Medulla oblongata (tissue), 1 donor: ENCODE results near the gene LDLRAP1.
"Not testable (repeated sequence)": the region's sequence is repeated elsewhere in the genome, so short reads cannot be mapped to it uniquely, and the experiment has no call there.

Experiments used
- DNase-seq: peaks from one replicate; pipeline ENCODE4 v3.0.0-alpha.2; 2015; ENCODE audit errors: extremely low spot score

The LDLRAP1 gene

DNA sequence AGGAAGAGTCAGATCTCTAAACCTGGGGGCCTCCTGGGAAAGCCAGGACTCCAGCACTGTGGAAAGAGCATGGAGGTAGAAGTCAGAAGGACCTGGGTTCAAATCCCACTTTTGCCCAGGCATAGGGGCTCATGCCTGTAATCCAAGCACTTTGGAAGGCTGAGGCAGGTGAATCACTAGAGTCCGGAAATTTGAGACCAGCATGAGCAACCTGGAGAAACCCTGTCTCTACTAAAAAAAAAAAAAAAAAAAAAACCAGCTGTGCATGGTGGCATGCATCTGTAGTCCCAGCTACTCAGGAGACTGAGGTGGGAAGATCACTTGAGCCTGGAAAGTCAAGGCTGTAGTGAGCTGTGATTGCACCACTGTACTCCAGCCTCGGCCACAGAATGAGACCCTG is 31.8 kb downstream of the LDLRAP1 start:
- DNase-seq: no peak

DNA sequence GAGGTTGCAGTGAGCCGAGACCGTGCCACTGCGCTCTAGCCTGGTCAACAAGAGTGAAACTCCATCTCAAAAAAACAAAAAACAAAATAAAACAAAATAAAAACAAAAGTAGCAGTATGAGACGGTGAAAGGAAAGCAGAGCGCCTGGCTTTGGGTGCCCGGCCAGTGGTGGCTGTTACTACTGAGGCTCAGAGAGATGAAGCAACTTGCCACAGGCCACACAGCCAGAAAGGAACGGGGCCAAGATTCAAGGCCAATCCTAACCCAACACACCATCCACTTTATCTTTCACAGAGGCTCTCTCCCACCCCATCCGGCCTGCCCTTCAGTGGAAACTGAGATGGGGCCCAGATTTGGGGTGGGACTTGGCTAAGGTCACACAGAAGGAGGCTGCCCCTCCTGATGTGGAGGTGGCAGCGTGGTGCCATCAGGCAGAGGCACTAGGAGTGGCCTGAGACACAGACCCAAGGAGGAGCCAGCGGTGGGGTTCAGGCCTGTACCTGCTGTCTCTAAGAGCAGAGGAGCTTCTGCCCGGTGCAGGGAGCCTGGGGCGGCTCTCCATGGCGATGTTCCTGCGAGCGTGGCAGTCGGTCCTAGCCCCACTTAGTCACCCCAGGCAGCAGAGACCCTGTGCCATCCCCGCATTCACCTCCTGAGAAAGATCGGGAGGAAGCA is 33.2 kb downstream of the LDLRAP1 start:
- DNase-seq: no peak

DNA sequence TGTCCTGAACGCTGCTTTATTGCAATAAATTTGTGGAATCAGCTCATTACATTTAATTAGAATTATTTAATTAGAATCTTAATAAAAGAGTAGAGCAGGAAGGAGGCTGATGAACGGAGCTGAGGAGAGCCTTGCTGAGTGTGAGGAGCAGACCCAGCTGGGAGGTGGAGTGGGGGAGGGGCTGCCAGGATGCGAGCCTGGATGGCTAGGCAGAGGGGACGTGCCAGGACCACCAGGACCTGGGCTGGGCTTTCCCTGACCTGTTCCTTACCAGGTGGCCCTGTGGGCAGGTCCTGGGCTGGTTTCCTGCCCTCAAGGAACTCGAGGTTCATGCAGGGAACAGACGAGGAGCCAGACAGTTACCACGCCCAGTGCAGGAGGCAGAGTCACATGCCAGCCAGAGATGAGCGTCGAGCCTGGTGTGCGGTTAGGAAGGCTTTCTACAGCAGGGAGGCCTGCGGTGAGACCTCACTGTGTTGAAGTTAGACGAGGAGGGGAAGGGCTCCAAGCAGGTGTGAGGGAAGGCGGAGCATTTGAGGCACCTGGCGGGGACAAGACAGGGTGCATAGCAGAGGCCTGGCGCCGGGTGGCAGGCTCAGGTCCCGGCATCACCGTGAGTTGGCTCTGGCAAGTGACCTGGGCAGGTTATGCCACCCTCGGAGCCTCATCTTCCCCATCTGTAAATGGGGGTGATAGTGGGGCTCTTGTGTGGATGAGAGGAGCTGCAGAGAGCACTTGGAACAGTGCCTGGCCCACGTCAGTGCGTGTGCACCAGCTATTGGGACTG is 33.9 kb downstream of the LDLRAP1 start:
- DNase-seq: no peak

DNA sequence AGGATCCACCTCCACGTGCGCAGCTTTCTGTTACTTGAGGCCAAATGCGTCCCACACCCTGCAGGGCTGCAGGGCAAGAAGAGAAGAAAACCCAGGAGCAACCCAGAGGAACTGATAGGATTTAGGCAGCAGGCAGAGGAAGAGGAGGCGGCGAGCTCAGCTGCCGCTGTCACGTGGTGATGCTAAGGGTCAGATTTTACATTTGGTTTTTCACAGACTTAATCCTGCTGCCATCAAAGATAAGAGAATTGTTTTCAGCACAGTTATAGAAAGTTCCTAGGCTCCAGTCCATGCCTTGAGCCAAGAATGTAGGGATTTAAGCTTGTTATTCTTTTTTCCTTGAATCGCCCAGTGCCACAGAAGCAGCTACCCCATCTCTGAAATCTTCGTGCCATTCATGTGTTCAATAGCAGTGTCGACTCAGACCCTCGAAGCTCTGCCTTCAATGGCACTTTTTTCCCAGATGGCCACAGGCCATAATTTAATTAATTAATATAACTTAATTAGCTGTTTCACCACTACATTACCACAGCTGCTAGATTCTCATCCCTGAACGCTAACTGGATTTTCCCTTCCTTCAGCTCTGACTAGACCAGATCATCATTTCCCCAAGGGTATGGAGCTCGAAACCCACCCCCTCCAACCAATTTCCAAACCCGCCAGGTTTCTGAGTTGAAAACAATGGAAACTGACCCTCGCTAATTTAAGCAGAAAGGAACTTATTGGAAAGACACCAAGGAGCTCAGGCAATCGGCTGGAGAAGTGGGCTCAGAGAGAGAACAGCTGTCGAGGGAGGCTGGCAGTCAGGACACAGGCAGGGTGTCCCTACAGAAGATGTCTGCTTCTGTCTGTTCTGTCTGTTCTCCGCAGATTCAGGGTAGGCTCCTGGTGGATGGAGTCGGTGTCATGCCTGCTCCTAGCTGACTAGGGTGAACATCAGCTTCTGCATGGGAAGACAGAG is 36.2 kb downstream of the LDLRAP1 start:
- no peak for DNase-seq

DNA sequence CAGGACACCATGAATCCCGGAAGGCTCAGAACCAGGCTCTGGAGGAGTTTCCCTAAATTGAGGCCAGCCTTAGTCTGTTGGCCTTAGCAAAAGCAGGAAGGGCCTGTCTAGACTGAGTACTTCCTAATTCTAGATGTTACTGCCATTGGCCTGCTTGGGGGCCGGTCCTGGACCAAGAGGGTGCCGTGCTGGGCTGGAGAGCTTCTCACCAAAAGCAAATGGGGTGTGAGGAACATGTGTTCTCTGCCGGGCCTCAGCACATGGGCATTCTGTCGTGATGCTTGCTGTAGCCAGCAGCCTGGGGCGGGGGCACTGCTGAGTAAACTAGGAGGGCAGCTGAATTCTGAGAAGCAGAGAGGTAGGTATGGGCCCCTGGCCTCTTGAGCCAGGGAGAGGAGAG is 37.5 kb downstream of the LDLRAP1 start:
- DNase-seq: no peak

DNA sequence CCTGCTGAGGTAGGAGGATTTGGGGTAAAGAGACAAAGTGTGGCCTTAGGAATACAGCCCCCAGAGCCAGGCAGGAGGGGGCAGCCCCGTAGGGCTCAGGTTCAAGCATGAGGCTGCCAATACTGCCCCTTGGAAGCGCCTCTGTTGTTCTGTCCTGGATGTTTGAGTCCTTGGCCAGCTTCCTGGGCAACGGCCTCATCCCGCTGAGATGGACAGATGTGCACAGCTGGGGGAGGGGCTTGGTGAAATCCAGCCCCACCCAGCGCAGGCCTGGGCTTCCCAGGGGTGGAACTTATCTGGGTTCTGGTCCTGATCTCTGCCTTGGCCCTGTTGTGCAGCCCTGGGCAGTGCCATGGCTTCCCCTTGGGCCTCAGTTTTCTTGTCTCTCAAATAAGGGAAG is 38.4 kb downstream of the LDLRAP1 start:
- no peak for DNase-seq

DNA sequence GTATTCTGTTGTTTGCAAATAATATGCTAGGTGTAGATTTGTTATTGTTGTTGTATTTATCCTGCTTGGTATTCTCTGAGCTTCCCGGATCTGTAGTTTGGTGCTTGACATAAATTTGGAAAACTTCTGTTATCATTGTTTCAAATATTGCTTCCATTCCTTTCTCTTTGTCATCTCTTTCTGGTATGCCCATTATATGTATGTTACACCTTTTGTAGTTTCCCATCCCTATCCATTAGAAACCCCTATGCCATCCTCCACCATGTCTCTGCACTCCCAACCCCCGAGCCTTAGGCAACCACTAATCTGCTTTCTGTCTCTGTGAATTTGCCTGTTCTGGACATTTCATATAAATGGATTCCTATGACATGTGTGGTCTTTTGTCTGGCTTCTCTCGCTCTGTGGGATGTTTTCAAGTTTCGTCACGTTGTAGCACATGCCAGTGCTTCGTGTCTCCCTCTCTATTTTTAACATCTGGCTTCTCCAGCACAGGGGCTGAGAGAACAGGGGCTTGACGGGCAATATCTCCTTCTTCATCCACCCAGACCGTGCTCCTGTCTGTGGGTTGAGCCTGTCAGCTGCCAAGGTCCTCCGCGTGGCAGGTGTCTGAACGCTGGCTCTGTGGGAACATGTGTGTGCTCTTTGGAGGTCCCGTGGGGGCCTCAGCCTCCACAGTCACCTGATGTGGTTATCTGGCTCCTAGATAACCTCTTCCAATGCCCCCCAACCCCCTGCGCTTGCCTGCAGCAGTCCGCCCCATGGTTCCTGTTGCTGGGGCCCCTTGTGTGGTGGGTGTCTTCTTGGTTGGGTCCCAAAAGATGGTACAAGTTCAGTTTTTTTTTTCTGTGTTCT is 40.3 kb downstream of the LDLRAP1 start:
- DNase-seq: no peak

DNA sequence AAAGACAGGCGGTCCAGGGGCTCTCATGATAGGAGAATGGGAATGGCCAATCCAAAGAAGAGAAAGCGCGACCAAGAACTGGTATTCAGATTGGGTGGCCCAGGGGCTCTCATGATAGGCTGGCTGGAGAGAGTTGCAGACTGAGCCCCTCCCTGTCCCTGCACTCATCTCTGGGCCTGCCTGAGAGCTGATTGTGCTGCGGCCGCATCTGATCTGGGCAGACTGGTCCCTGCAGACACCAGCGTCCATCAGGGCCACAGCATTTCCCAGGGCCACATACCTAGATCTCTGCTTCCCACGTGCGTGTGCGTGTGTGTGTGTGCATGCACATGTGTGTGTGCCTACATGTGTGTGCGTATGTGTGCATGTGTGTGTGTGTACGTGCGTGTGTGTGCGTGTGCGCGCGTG is 42.8 kb downstream of the LDLRAP1 start:
- no peak for DNase-seq

DNA sequence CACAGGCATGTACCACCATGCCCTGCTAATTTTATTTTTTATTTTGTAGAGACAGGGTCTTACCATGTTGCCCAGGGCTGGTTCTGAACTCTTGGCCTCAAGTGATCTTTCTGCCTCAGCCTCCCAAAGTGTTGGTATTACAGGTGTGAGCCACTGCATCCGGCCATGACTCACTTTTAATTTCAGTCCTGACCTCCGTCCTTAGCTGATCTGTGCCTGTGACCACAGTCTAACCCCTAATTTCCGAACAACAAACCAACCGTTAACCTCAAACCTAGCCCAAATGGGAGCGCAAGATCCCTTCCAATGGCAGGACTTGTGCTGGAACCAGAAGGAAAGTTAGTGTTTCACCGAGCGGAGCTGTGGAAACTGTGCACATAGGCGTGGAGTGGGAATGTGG is 43.9 kb downstream of the LDLRAP1 start:
- DNase-seq: no peak

DNA sequence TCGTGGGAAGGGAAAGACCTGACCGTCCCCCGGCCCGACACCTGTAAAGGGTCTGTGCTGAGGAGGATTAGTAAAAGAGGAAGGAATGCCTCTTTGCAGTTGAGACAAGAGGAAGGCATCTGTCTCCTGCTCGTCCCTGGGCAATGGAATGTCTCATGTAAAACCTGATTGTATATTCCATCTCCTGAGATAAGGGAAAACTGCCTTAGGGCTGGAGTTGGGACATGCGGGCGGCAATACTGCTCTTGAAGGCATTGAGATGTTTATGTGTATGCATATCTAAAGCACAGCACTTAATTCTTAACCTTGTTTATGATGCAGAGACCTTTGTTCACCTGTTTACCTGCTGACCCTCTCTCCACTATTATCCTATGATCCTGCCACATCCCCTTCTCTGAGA is 44.8 kb downstream of the LDLRAP1 start:
- DNase-seq: not testable (repeated sequence)

DNA sequence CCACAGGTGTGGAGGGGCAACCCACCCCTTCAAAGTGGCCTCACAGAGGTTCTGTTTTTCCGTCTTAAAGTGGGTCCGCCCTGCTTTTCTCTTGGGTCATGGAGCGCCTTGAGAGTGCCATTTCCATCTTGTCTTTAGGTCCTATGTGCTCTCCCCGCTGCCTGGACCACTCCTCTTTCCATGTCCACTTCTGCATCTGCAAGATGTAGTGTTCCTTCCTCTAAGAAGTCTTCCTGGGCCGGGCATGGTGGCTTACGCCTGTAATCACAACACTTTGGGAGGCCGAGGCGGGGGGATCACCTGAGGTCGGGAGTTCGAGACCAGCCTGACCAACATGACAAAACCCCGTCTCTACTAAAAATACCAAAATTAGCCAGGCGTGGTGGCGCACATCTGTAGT is 45.4 kb downstream of the LDLRAP1 start:
- not testable (repeated sequence) for DNase-seq

DNA sequence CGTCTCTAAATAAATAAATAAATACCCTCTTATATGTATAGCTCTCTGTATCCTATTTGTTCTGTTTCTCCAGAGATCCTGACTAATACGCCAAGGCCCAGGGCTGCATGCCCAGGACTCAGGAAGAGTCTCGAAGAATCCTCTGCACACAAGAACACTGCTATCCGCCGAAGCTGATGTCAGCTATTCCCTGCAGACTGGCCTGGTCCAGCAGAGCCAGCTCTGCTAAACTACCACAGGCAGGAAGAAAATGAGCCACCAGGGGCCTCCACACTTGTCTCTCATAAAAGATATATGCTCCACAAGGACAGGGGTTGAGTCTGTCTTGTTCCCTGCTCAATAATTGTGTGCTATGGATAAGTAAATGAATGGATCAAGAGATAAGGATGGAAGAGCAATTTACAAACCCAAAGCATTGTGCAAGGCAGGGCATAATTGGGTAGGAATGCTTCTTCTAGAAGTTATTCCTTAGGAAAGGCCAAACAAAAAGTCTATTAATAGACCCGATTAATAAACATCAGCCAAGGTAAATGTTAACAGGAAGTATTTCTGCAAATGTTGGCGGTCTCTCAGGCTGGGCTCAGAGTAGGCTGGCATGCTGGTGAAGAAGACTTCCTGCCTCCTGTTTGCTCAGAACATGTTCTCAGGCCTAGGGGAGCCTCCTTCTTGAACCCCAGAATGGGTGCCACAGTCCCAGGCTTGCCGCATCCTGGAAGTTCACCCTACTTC is 46.9 kb downstream of the LDLRAP1 start:
- DNase-seq: no peak

DNA sequence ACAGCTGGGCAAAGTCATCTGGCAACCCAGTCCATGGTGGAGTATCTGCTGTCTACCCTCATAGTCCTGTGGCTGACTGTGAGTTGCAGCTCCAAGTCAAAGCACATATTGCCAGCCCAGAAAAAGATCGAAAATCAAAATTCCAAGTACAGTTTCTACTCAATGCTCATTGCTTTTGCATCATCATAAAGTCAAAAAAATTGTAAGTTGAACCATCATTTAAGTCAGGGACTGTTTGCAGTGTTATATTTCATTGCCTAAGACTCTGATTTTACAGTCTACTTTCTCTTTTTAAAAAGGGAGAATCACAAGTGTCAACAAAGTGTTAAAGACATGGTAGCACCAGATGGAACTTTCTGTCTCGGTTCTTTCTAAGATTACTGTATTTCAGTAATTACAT is 50.5 kb downstream of the LDLRAP1 start:
- no peak for DNase-seq

DNA sequence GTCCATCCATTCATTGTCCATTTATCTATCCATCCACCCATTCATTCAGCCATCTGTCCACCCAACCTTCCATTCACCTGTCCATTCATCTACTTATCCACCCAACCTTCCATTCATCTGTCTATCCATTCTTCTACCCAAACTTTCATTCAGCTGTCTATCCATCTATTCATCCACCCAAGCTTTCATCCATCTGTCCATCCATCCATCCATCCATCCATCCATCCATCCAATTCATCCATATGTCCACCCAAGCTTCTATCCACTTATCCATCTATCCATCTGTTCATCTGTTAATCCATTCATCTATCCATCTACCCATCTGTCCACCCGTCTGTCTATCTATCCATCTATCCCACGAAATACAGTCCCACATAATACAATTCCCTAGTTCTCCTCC is 51.6 kb downstream of the LDLRAP1 start:
- no peak for DNase-seq

DNA sequence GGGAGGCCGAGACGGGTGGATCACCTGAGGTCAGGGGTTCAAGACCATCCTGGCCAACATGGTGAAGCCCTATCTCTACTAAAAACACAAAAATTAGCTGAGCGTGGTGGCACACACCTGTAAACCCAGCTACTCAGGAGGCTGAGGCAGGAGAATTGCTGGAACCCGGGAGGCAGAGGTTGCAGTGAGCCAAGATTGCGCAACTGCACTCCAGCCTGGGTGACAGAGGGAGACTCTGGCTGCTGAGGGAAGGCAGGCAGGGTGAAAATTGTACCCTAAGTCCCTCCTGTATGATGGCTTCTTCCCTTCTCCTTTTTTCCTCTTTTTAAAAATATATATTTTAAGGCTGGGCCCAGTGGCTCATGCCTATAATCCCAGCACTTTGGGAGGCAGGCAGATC is 53.2 kb downstream of the LDLRAP1 start:
- DNase-seq: not testable (repeated sequence)

DNA sequence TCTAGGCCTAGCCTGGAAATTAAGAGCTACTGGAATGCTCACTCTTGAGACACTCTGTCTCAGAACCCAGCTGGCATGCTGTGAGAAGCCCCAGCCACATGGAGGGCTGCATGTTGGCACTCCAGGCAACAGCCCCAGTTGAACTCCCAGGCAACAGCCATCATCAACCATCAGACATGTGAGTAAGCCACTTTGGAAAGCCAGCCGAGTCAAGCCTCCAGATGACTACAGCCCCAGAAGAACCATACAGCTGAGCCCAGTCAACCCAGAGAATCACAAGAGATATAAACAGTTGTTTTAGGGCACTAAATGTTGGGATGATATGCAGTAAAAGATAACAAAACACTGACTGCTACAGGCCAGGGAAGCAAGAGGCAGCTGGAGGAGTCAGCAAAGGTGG is 55.5 kb downstream of the LDLRAP1 start:
- DNase-seq: no peak

DNA sequence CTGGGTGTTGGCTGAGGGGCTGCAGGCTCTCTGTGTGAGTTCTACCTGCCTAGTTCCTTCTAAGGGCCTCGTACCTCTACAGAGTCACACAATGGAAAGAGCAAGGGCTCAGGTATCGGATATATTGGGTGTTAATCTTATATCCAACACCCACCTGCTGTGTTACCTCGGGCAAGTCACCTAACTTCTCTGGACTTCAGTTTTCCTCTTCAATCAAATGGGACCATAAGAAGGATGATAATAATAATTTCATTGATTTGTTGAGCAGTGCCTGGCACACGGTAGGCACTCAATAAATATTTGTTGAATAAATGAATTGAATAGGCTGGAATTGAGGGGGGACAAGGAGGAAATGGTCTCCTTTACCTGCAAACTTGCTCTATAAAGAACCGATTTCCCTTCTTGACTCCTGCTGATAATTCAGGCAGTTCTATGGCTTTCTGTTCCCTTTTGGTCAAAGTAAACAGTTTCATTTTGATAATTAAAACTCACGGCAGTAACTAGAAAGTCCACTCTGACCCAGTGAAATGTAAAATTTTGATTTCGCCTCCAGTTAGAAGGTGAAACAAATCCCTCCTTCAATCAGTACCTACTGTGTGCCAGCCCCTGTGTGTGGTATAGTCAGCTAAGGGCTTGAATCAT is 56.7 kb downstream of the LDLRAP1 start:
- DNase-seq: no peak

DNA sequence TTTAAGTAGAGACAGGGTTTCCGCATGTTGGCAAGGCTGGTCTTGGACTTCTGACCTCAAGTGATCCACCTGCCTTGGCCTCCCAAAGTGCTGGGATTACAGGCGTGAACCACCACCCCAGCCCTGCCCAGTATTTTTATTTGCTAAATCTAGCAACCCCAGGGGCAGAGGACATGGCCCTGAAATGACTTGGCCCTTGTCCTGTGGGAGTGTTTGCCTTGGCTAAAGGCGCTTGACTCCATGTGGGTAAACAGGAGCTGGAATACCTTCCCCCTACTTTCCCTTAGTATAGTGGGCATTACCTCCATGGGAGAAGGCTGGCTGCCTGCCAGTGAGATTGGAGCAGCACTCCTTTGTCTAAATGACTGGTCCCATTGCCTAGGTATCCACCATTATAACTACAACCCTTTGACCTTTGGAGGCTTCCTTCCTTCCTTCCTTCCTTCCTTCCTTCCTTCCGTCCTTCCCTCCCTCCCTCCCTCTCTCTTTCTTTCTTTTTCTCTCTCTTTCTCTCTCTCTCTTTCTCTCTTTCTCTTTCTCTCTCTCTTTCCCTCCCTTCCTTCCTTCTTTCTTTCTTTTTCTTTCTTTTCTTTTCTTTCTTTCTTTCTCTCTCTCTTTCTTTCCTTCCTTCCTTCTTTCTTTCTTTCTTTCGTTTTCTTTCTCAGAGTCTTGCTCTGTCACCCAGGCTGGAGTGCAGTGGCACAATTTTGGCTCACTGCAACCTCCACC is 57.7 kb downstream of the LDLRAP1 start:
- DNase-seq: not testable (repeated sequence)

DNA sequence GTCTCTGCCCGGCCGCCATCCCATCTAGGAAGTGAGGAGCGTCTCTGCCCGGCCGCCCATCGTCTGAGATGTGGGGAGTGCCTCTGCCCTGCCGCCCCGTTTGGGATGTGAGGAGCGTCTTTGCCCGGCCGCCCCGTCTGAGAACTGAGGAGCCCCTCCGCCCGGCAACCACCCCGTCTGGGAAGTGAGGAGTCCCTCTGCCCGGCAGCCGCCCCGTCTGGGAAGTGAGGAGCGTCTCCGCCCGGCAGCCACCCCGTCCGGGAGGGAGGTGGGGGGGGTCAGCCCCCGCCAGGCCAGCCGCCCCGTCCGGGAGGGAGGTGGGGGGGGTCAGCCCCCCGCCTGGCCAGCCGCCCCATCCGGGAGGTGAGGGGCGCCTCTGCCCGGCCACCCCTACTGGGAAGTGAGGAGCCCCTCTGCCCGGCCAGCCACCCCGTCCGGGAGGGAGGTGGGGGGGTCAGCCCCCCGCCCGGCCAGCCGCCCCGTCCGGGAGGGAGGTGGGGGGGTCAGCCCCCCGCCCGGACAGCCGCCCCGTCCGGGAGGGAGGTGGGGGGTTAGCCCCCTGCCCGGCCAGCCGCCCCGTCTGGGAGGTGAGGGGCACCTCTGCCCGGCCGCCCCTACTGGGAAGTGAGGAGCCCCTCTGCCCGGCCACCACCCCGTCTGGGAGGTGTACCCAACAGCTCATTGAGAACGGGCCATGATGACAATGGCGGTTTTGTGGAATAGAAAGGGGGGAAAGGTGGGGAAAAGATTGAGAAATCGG is 60.6 kb downstream of the LDLRAP1 start:
- DNase-seq: not testable (repeated sequence)
